Neural cell (in vitro differentiated cells): ENCODE results near the gene BCAR3. TPM values are rescaled to one million over a fixed set of nuclear protein-coding genes. Genes with fewer than 3 reads are reported as not detected.

ENCODE experiments used
- H2AFZ ChIP-seq: fragments of 200-600, 300-800 bp; sonication (generic), shearing (Covaris generic); 2 replicates; pipeline ENCODE4 v1.6.0; 2014; ENCODE audit warnings: low read depth, mild to moderate bottlenecking, antibody characterized with exemption, low read length, moderate library complexity
- H3F3A ChIP-seq: fragments of 200-600 bp; shearing (Covaris generic); 2 replicates; pipeline ENCODE4 v1.6.1; 2016; ENCODE audit warnings: mild to moderate bottlenecking, moderate library complexity, mixed read lengths, antibody characterized with exemption, low read length; ENCODE audit not compliant: insufficient read depth, poor library complexity, severe bottlenecking
- H3K27ac ChIP-seq: fragments of 200-600, 300-800 bp; sonication (generic), shearing (Covaris generic); 2 replicates; pipeline ENCODE4 v1.5.1; 2014; ENCODE audit warnings: mild to moderate bottlenecking, low read length, moderate library complexity
- H3K27me3 ChIP-seq: fragments of 300-800, 200-600 bp; sonication (generic), shearing (Covaris generic); 2 replicates; pipeline ENCODE4 v1.6.0; 2014; ENCODE audit warnings: mild to moderate bottlenecking, low read depth, low read length, moderate library complexity; ENCODE audit not compliant: insufficient read depth
- H3K36me3 ChIP-seq: fragments of 300-800, 200-600 bp; sonication (generic), shearing (Covaris generic); 2 replicates; pipeline ENCODE4 v1.5.1; 2014; ENCODE audit warnings: mild to moderate bottlenecking, antibody characterized with exemption, low read length, moderate library complexity; ENCODE audit not compliant: insufficient read depth
- H3K4me2 ChIP-seq: fragments of 300-800, 200-600 bp; sonication (generic), shearing (Covaris generic); 2 replicates; pipeline ENCODE4 v1.6.0; 2014; ENCODE audit warnings: mild to moderate bottlenecking, low read length
- H3K4me3 ChIP-seq: fragments of 300-800, 200-600 bp; sonication (generic), shearing (Covaris generic); 2 replicates; pipeline ENCODE4 v1.5.1; 2014; ENCODE audit warnings: mild to moderate bottlenecking, low read length, moderate library complexity
- H3K79me2 ChIP-seq: fragments of 200-600 bp; shearing (Covaris generic); replicated peaks from 2 replicates; pipeline ENCODE4 v1.6.0; 2014; ENCODE audit warnings: mild to moderate bottlenecking, low read length, moderate library complexity; ENCODE audit not compliant: insufficient read depth
- H3K9ac ChIP-seq: fragments of 300-800, 200-600 bp; sonication (generic), shearing (Covaris generic); 2 replicates; pipeline ENCODE4 v1.6.1; 2016; ENCODE audit warnings: mild to moderate bottlenecking, low read length, mixed read lengths
- H3K9me2 ChIP-seq: fragments of 200-600 bp; shearing (Covaris generic); 2 replicates; pipeline ENCODE4 v1.6.1; 2016; ENCODE audit warnings: mild to moderate bottlenecking, low read length, mixed read lengths; ENCODE audit not compliant: insufficient read depth
- H3K9me3 ChIP-seq: fragments of 200-600, 300-800 bp; sonication (generic), shearing (Covaris generic); 2 replicates; pipeline ENCODE4 v1.6.1; 2016; ENCODE audit warnings: mild to moderate bottlenecking, mixed run types, low read length, moderate library complexity, mixed read lengths
- H4K20me1 ChIP-seq: fragments of 200-600 bp; shearing (Covaris generic); 2 replicates; pipeline ENCODE4 v1.6.1; 2016; ENCODE audit warnings: mild to moderate bottlenecking, mixed run types; ENCODE audit not compliant: insufficient read depth
- CTCF ChIP-seq: fragments of 450-650 bp; IDR thresholded peaks from 2 replicates; pipeline ENCODE4 v1.5.1; 2014; ENCODE audit warnings: antibody characterized with exemption, mild to moderate bottlenecking, moderate library complexity; ENCODE audit not compliant: poor library complexity, severe bottlenecking
- EP300 ChIP-seq: fragments of 450-650 bp; conservative IDR thresholded peaks from 2 replicates; pipeline ENCODE4 v1.6.1; 2014; ENCODE audit warnings: antibody characterized with exemption, mild to moderate bottlenecking, moderate library complexity; ENCODE audit not compliant: poor library complexity, severe bottlenecking
- EZH2 ChIP-seq: fragments of 200-600, 300-800 bp; shearing (Covaris generic), sonication (generic); IDR thresholded peaks from 2 replicates; pipeline ENCODE4 v1.6.1; 2014; ENCODE audit warnings: antibody characterized with exemption, low read length, borderline replicate concordance, mild to moderate bottlenecking; ENCODE audit not compliant: insufficient read depth, poor library complexity, severe bottlenecking
- MXI1 ChIP-seq: fragments of 450-650 bp; conservative IDR thresholded peaks from 2 replicates; pipeline ENCODE4 v1.6.1; 2014; ENCODE audit warnings: antibody characterized with exemption, mild to moderate bottlenecking; ENCODE audit not compliant: poor library complexity, severe bottlenecking
- POLR2AphosphoS5 ChIP-seq: IDR thresholded peaks from 2 replicates; pipeline ENCODE4 v1.6.1; 2012
- RAD21 ChIP-seq: fragments of 450-650 bp; conservative IDR thresholded peaks from 2 replicates; pipeline ENCODE4 v1.6.1; 2014; ENCODE audit warnings: antibody characterized with exemption, mild to moderate bottlenecking, moderate library complexity
- REST ChIP-seq: IDR thresholded peaks from 2 replicates; pipeline ENCODE4 v1.6.1; 2012; ENCODE audit warnings: borderline replicate concordance
- SMC3 ChIP-seq: fragments of 450-650 bp; conservative IDR thresholded peaks from 2 replicates; pipeline ENCODE4 v1.6.1; 2014; ENCODE audit warnings: antibody characterized with exemption, mild to moderate bottlenecking, moderate library complexity; ENCODE audit not compliant: poor library complexity
- TAF1 ChIP-seq: IDR thresholded peaks from 2 replicates; pipeline ENCODE4 v1.6.1; 2012; ENCODE audit warnings: low read depth
- polyA plus RNA-seq: library from polyadenylated mRNA; depleted of rRNA; stranded (reverse); fragments of >200 nt; gene quantifications from 2 replicates; pipeline ENCODE4 v1.2.3, GENCODE V29; 2014

Gene BCAR3
- polyA plus RNA-seq, 1 donor from 2014 or later, result 2.5 TPM

DNA sequence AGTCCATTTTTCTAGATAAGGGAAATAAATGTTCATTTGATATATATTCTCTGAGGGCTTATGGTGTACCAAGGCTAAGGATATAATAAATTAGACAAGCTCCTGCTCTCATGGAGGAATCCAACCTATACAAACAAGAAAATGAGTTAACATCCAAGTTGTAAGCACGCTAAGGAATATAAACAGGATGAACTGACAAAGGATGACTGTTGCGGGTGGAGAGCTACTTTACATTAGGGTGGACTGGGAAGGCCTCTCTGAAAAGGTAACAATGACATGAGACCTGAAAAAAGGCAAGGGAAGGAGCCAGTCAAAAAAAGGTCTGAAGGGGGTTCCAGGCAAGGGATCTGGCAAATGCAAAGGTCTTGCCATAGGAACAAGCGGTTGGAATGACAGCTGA is 3.1 kb downstream of the BCAR3 start:
- no peaks in the 10 kb centered on the region for H4K20me1 ChIP-seq
- TF ChIP-seq REST (no peak), CTCF (no peak), SMC3 (no peak), EP300 (no peak), POLR2AphosphoS5 (no peak), TAF1 (no peak), RAD21 (no peak), MXI1 (no peak)
- H3K9me2 ChIP-seq, result no peaks in the 10 kb centered on the region
- H3F3A ChIP-seq, result no peaks in the 10 kb centered on the region
- H3K9ac ChIP-seq, result no peak overlapping the region
- H3K9me3 ChIP-seq, result no peaks in the 10 kb centered on the region
- peaks cover 26% of the 10 kb centered on the region for H3K27me3 ChIP-seq
- H3K4me3 ChIP-seq, result no peak overlapping the region
- H3K79me2 ChIP-seq, result no peaks in the 10 kb centered on the region
- H3K27ac ChIP-seq, result no peak overlapping the region
- H2AFZ ChIP-seq, result no peak overlapping the region
- no peak overlapping the region for H3K4me2 ChIP-seq
- no peaks in the 10 kb centered on the region for H3K36me3 ChIP-seq

- no peaks in the 10 kb centered on the region for H3K9me2 ChIP-seq
- H3K9me3 ChIP-seq, result no peaks in the 10 kb centered on the region
- H3K4me2 ChIP-seq, result no peak overlapping the region
- H2AFZ ChIP-seq, result no peak overlapping the region
- H3K36me3 ChIP-seq, result no peaks in the 10 kb centered on the region
- TF ChIP-seq CTCF, result no peak
- no peak for TF ChIP-seq TAF1
- no peak for TF ChIP-seq RAD21
- no peak for TF ChIP-seq SMC3
- no peak for TF ChIP-seq EP300
- TF ChIP-seq MXI1, result no peak
- no peak for TF ChIP-seq REST
- no peak for TF ChIP-seq EZH2
- no peak for TF ChIP-seq POLR2AphosphoS5
- H3K27me3 ChIP-seq, result peaks cover 26% of the 10 kb centered on the region
- no peaks in the 10 kb centered on the region for H4K20me1 ChIP-seq
- no peak overlapping the region for H3K27ac ChIP-seq
- H3F3A ChIP-seq, result no peaks in the 10 kb centered on the region
- H3K4me3 ChIP-seq, result no peak overlapping the region
- no peak overlapping the region for H3K9ac ChIP-seq
- H3K79me2 ChIP-seq, result no peaks in the 10 kb centered on the region
Measured at GRCh38 chr1:93677729-93678128, 3.9 kb downstream of the BCAR3 start.
